Stimulated activated CD8-positive, alpha-beta memory T cell treated with anti-CD3 and anti-CD28 coated beads, Interleukin-4, amount 100 ng/mL, for 1 hour (primary cell): ENCODE data around the gene NYAP1.
"Not testable (repeated sequence)": the region's sequence is repeated elsewhere in the genome, so short reads cannot be mapped to it uniquely, and the experiment has no call there.

Experiments used
- DNase-seq, 2 donors: peaks; one replicate each; pipeline ENCODE4 v3.0.0-alpha.2; 2020; ENCODE audit warnings: low read depth in 2 of 2, low spot score in 1 of 2

The NYAP1 gene

DNA sequence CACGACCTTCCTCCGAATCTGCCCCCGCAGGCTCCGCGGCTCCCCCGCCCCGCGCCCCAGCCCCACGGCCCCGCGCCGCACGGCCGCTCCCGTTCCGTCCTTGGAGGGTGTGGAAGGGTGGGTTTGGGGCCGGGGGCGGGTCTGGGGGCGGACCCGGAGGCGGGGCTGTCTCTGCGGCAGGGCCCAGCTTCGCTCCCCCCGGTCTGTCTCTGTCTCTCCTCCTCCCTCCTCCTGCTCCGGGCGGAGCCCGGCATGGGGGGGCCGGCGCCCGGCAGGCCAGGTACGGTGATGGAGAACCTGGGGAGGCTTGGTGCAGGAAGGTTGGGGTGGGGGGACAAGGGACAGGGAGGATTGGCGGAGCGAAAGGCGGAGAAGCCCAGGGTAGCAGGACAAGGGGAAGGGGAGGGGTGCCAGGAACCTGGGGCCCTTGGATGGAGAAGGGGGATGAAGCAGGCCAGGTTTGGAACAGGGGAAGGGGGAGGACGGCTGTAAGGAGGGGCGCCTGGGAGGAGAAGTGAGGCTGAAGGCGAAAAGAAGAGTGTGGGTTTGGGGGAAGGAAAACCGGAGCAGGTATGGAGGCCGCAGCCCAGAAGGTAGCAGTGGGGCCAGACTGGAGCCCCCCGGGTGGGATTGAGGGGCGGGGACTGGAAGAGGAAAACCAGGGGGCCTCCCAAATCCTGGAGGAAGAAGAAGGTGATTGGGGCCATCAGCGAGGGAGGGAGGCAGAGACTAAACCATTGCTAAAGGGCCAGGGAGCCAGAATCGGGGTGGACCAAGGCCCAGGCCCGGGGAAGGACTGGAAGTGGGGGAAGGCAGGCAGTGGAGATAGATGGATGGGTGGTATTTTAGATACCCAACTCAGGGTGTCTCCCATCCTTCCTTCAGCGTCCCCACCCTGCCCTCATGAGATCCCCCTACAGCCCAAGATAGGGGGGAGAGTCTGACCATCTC lies at the start of gene NYAP1:
Gene NYAP1, plus strand, starts transcription at position 206 of the 951 bp plus-strand sequence. CDS start 1,385 bp downstream, outside the sequence.
- DNase-seq: no peak

DNA sequence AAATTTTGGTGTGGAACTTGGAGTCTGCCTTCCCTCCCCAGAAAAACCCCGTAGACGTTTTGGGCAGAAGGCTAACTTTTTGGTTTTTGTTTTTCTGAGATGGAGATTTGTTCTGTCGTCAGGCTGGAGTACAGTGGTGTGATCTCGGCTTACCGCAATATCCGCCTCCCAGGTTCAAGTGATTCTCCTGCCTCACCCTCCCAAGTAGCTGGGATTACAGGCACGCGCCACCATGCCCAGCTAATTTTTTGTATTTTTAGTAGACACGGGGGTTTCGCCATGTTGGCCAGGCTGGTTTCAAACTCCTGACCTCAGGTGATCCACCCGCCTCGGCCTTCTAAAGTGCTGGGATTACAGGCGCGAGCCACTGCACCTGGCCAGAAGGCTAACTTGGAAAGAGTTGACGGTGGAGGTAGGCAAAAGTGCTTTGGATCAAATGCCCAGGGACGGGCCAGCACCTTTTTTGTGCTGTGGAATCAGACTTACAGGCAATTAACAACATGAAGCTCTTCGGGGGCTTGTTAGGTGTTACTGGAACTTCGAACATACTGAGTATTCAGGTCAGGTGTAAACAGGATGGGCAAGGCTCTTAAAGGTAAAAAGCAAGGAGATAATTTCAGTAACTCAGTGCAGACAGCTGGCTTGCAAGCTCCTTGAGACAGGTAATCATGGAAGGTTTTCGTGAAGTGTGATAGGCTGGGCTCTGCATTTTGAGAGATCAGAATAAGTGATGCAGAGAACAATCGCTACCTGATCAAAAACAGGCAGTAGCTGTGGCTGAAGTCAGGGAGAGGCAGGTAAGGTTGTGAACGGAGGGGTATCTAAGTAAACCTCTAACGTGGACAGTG lies 49.2 kb upstream of the NYAP1 start:
- no peak for DNase-seq

DNA sequence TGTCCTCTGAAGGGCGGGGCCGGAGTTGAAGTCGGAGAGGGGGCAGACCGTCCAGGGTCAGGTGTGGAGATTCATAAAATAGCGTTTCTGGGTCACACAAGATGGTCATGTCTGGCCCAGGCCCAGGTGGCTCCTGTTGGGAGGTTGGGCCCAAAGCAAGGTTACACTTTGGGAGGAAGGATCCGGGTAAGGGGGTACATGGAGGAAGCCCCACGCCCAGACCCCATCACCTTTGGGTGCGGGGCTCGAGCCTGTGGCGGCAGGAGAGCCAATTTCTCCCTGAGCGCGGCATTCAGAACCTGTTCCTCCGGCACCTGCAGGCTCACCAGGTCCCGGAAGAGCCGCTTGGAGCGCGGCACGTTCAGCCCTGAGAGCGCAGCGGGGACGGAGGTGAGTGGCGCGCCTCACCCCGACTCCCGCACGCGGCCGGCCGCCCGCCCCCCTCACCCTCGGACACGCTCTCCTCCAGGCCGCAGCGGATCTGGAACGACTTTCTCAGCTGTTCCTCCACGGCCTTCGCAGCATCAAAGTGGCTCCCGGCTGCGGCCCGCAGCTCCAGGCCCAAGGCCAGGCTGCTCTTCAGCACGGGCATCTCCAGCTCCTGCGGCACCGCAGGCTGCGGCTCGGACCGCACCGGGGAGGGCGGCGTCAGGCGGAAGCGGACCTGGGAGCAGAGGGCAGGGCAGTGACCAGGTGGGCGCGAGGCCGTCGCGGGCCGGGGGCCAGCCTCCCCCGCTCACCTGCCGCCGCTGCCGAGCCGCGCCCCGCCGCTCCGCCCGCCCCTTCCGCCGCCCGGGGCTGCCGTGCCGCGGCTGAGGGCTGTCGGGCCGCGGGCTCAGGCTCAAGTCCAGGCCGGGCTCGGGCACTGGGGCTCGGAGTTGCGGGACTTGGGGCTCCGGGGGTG lies 48.1 kb upstream of the NYAP1 start:
- DNase-seq: peak in 1 of 2 donors; percentile 8

DNA sequence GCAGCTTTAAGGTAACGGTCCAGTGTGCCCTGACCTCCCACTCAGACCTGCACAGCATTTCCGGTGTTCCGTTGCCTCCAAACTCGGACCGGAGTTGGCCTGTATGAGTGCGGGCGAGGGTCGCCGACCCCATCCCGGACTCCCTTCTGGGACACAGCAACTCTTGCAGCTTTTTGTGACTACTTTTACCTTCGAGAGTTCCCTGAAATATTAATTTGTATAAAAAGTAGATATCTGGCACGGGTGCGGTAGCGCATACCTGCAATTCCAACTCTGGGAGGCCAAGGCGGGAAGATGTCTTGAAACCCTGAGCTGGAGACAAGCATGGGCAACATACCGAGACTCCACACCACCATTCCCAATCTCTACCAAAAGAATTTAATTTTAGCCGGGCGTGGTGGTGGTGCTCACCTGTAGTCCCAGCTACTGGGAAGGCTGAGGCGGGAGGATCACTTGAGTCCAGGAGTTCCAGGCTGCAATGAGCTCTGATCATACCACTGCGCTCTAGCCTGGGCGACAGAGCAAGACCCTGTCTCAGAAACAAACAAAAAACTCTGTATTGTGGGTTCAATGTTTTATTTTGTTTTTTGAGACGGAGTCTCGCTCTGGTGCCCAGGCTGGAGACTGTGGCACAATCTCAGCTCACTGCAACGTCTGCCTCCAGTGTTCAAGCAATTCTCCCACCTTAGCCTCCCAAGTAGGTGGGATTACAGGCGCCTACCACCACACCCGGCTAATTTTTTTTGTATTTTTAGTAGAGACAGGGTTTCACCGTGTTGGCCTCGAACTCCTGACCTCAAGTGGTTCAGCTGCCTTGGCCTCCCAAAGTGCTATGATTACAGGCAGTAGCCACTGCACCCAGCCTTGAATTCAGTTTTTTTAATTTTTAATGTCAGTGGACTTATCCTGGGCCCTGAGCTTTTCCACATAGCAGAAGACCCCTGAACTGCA lies 46.3 kb upstream of the NYAP1 start:
- DNase-seq: no peak

DNA sequence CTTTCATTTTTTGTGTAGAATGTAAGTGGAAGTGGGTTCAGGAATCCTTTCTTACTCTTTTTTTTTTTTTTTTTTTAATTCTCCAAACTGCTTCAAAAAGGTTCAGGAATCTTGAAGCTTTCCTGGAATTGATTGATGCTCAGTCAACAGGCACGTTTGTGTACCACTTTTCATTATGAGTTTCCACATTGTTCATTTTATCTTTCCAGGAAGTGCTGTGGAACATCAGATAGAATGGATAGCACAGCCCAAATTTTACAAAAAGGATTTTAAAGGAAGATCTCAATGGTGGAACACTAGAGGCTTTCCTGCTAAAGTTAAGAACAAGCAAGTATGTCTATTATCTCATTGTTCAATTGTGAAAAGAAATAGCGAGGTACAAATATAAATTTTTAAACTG lies 45.6 kb upstream of the NYAP1 start:
- DNase-seq: no peak

- DNase-seq: not testable (repeated sequence)
These were observed 45.0 kb upstream of the NYAP1 start for GRCh38 chr7:100438731-100439130.

DNA sequence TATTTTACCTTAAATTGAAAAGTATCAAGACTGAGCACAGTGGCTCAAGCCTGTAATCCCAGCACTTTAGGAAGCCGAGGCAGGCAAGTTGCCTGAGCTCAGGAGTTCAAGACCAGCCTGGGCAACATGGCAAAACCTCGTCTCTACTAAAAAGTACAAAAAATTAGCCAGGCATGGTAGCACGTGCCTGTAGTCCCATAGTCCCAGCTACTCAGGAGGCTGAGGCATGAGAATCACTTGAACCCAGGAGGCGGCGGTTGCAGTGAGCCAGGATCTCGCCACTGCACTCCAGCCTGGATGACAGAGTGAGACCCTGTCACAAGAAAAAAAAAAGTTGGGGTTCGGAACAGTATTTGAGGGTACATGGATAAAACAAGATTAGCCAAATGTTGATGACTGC lies 44.5 kb upstream of the NYAP1 start:
- DNase-seq: not testable (repeated sequence)

- DNase-seq: no peak
These were observed 41.8 kb upstream of the NYAP1 start for GRCh38 chr7:100441641-100442535.

GRCh38 chr7:100443096-100443840 lies 40.5 kb upstream of the NYAP1 start:
- no peak for DNase-seq

GRCh38 chr7:100444311-100445278 lies 39.1 kb upstream of the NYAP1 start:
- no peak for DNase-seq

DNA sequence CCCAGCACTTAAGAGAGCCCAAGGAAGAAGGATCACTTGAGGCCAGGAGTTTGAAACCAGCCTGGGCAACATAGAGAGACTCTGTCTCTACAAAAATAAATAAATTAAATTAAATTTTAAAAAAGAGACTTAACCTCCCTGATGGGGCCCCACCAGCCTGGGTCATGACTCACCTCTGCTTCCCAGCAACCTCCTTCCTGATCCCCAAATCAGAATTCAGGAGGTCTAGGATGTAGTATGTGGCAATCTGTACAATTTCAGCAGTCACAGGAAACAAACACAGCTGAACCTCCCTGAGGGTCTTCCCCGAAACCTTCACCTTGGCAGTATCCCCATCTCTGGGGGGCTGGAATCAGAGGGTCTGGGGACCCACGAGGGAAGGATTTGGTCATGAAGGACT lies 37.7 kb upstream of the NYAP1 start:
- no peak for DNase-seq

DNA sequence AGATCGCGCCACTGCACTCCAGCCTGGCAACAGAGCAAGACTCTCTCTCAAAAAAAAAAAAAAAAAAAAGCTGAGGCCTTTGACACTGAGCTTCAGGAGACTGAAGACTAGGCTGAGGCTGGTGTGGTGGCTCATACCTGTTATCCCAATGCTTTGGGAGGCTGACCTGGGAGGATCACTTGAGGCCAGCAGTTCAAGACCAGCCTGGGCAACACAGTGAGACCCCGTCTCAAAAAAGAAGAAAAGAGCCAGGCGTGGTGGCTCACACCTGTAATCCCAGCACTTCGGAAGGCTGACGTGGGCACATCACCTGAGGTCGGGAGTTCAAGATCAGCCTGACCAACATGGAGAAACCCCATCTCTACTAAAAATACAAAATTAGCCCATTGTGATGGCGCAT lies 36.4 kb upstream of the NYAP1 start:
- not testable (repeated sequence) for DNase-seq

GRCh38 chr7:100449190-100449795 lies 34.4 kb upstream of the NYAP1 start:
- DNase-seq: no peak

- DNase-seq: no peak
These were observed 31.2 kb upstream of the NYAP1 start for GRCh38 chr7:100452513-100452912.

DNA sequence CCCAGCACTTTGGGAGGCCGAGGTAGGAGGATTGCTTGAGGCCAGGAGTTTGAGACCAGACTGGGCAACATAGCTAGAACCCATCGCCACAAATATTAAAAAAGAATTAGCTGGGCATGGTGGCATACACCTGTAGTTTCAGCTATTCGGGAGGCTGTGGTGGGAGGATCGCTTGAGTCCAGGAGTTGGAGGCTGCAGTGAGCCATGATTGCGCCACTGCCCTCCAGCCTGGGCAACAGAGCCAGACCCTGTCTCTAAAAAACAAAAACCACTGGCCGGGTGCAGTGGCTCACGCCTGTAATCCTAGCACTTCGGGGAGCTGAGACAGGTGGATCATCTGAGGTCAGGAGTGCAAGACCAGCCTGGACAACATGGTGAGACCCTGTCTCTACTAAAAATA lies 29.9 kb upstream of the NYAP1 start:
- not testable (repeated sequence) for DNase-seq

DNA sequence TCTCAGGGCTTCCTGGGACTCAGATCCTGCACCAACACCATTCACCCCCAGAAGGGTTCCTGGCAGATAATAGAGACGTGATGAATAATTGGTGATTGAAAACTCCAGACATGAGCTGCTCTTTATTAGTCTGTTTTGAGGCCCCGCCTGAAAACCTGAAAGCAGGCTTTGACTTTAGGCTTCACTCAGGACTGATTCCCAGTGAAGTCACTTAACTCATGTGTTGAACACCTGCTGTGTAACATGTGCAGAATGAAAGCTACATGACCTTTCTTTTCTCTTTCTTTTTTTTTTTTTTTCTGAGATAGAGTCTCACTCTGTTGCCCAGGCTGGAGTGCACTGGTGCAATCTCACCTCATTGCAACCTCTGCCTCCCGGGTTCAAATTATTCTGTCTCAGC lies 28.5 kb upstream of the NYAP1 start:
- DNase-seq: no peak
